GM23248 (cell line): ENCODE data around the gene TMED1.

Experiments used
- EZH2 ChIP-seq: fragments of 200-600 bp; sonication (generic); IDR thresholded peaks from 2 replicates; pipeline ENCODE4 v1.6.1; 2018; ENCODE audit warnings: antibody characterized with exemption, mild to moderate bottlenecking; ENCODE audit not compliant: insufficient read depth, poor library complexity, severe bottlenecking
- EZH2phosphoT487 ChIP-seq: fragments of 200-600 bp; sonication (generic); IDR thresholded peaks from 2 replicates; pipeline ENCODE4 v1.6.1; 2018; ENCODE audit warnings: antibody characterized with exemption, moderate library complexity, mild to moderate bottlenecking, low read depth; ENCODE audit not compliant: insufficient read depth

DNA sequence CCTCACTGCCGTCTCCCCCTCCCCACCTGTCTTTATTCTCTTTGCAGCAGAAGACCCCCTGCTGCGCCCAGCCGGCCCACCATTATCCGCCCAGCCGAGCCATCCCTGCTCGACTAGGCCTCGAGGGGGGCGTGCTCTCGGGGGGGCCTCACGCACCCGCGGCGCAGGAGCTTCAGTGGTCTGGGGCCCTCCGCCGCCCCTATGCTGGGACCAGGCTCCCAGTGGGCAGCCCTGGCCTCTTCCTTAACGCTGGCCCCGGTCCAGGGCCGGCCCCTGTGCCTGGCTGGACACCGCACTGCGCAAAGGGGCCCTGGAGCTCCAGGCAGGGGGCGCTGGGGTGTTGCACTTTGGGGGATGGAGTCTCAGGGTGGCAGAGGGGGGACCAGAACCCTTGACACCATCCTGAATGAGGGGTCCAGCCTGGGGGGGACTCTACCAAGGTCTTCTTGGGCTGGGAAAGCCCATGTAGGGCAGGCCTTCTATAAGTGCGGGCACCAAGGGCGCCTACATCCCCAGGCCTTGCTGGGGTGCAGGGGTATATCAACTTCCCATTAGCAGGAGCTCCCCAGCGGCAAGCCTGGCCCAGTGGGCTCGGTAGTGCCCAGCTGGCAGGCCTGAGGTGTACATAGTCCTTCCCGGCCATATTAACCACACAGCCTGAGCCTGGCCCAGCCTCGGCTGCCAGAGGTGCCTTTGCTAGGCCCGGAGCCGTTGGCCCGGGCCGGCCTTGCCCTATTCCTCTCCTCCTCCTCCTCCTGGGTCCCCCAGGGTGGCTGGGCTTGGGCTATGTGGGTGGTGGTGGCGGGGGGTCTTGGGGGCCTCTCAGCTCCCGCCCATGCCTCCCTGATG, 4.9 kb downstream of the TMED1 start:
- TF ChIP-seq EZH2phosphoT487, result no peak
- TF ChIP-seq EZH2, result no peak
